Measurements from ENCODE around the gene ARHGAP33.
A peak's percentile ranks its signal among the peaks of the same experiment; 100 is the strongest.

The ARHGAP33 gene

GRCh38 chr19:35780717-35781116 lies 5.4 kb downstream of the ARHGAP33 start:
- no peaks in the 10 kb centered on the region for H3K36me3 ChIP-seq (ENCODE audit: control insufficient read depth, insufficient read depth, low read length)
- H3K4me3 ChIP-seq (ENCODE audit: insufficient read depth, low read depth, low read length), result no peak overlapping the region
- 94 to 96% methylated on average over 20 of the region's 20 CpGs for WGBS, 2 experiments
- peaks cover 7% of the 10 kb centered on the region for H3K27me3 ChIP-seq (ENCODE audit: control insufficient read depth, insufficient read depth, low read length, poor library complexity, severe bottlenecking)
- no peaks in the 10 kb centered on the region for H3K9me3 ChIP-seq (ENCODE audit: control insufficient read depth, low read length)
- H3K27ac ChIP-seq (ENCODE audit: insufficient read depth, low read depth, low read length, poor library complexity, severe bottlenecking), result no peak overlapping the region
- H3K4me1 ChIP-seq (ENCODE audit: control insufficient read depth, insufficient read depth, low read length), result peaks cover 21% of the 10 kb centered on the region

GRCh38 chr19:35781650-35782049 lies 6.3 kb downstream of the ARHGAP33 start:
- peaks cover 15% of the 10 kb centered on the region for H3K4me1 ChIP-seq (ENCODE audit: control insufficient read depth, insufficient read depth, low read length)
- WGBS, 2 experiments, result 31 to 37% methylated on average over 9 of the region's 9 CpGs
- H3K36me3 ChIP-seq (ENCODE audit: control insufficient read depth, insufficient read depth, low read length), result no peaks in the 10 kb centered on the region
- peaks cover 1% of the 10 kb centered on the region for H3K27me3 ChIP-seq (ENCODE audit: control insufficient read depth, insufficient read depth, low read length, poor library complexity, severe bottlenecking)
- H3K4me3 ChIP-seq (ENCODE audit: insufficient read depth, low read depth, low read length), result no peak overlapping the region
- no peak overlapping the region for H3K27ac ChIP-seq (ENCODE audit: insufficient read depth, low read depth, low read length, poor library complexity, severe bottlenecking)
- H3K9me3 ChIP-seq (ENCODE audit: control insufficient read depth, low read length), result no peaks in the 10 kb centered on the region

GRCh38 chr19:35782589-35782988 lies 7.2 kb downstream of the ARHGAP33 start:
- Histone ChIP-seq H3K4me1 (ENCODE audit: control insufficient read depth, insufficient read depth, low read length) (peaks cover 6% of the 10 kb centered on the region), H3K27ac (ENCODE audit: insufficient read depth, low read depth, low read length, poor library complexity, severe bottlenecking) (no peak overlapping the region), H3K4me3 (ENCODE audit: insufficient read depth, low read depth, low read length) (no peak overlapping the region), H3K27me3 (ENCODE audit: control insufficient read depth, insufficient read depth, low read length, poor library complexity, severe bottlenecking) (no peaks in the 10 kb centered on the region), H3K9me3 (ENCODE audit: control insufficient read depth, low read length) (no peaks in the 10 kb centered on the region), H3K36me3 (ENCODE audit: control insufficient read depth, insufficient read depth, low read length) (no peaks in the 10 kb centered on the region)
- WGBS, 2 experiments, result 92 to 94% methylated on average over 12 of the region's 12 CpGs

- Histone ChIP-seq H3K9me3 (ENCODE audit: control insufficient read depth, low read length) (no peaks in the 10 kb centered on the region), H3K36me3 (ENCODE audit: control insufficient read depth, insufficient read depth, low read length) (no peaks in the 10 kb centered on the region), H3K27ac (ENCODE audit: insufficient read depth, low read depth, low read length, poor library complexity, severe bottlenecking) (no peak overlapping the region), H3K4me1 (ENCODE audit: control insufficient read depth, insufficient read depth, low read length) (peaks cover 3% of the 10 kb centered on the region), H3K27me3 (ENCODE audit: control insufficient read depth, insufficient read depth, low read length, poor library complexity, severe bottlenecking) (no peaks in the 10 kb centered on the region), H3K4me3 (ENCODE audit: insufficient read depth, low read depth, low read length) (no peak overlapping the region)
- 66 to 70% methylated on average over 28 of the region's 28 CpGs for WGBS, 2 experiments
These were observed 8.4 kb downstream of the ARHGAP33 start for GRCh38 chr19:35783469-35784434.

GRCh38 chr19:35784503-35785338 lies 9.4 kb downstream of the ARHGAP33 start:
- Histone ChIP-seq H3K36me3 (ENCODE audit: control insufficient read depth, insufficient read depth, low read length) (no peaks in the 10 kb centered on the region), H3K4me3 (ENCODE audit: insufficient read depth, low read depth, low read length) (peak overlapping the region; percentile 29), H3K27ac (ENCODE audit: insufficient read depth, low read depth, low read length, poor library complexity, severe bottlenecking) (no peak overlapping the region), H3K27me3 (ENCODE audit: control insufficient read depth, insufficient read depth, low read length, poor library complexity, severe bottlenecking) (no peaks in the 10 kb centered on the region), H3K9me3 (ENCODE audit: control insufficient read depth, low read length) (no peaks in the 10 kb centered on the region), H3K4me1 (ENCODE audit: control insufficient read depth, insufficient read depth, low read length) (peaks cover 3% of the 10 kb centered on the region)
- 17 to 26% methylated on average over 45 of the region's 45 CpGs for WGBS, 2 experiments

- Histone ChIP-seq H3K4me1 (ENCODE audit: control insufficient read depth, insufficient read depth, low read length) (peaks cover 3% of the 10 kb centered on the region), H3K9me3 (ENCODE audit: control insufficient read depth, low read length) (no peaks in the 10 kb centered on the region), H3K36me3 (ENCODE audit: control insufficient read depth, insufficient read depth, low read length) (no peaks in the 10 kb centered on the region), H3K27me3 (ENCODE audit: control insufficient read depth, insufficient read depth, low read length, poor library complexity, severe bottlenecking) (no peaks in the 10 kb centered on the region), H3K4me3 (ENCODE audit: insufficient read depth, low read depth, low read length) (peak overlapping the region; percentile 29), H3K27ac (ENCODE audit: insufficient read depth, low read depth, low read length, poor library complexity, severe bottlenecking) (no peak overlapping the region)
- 81 to 86% methylated on average over 10 of the region's 10 CpGs for WGBS, 2 experiments
These were observed 9.9 kb downstream of the ARHGAP33 start for GRCh38 chr19:35785339-35785627.

- Histone ChIP-seq H3K27ac (ENCODE audit: insufficient read depth, low read depth, low read length, poor library complexity, severe bottlenecking) (no peak overlapping the region), H3K4me1 (ENCODE audit: control insufficient read depth, insufficient read depth, low read length) (peaks cover 3% of the 10 kb centered on the region), H3K27me3 (ENCODE audit: control insufficient read depth, insufficient read depth, low read length, poor library complexity, severe bottlenecking) (no peaks in the 10 kb centered on the region), H3K9me3 (ENCODE audit: control insufficient read depth, low read length) (no peaks in the 10 kb centered on the region), H3K36me3 (ENCODE audit: control insufficient read depth, insufficient read depth, low read length) (no peaks in the 10 kb centered on the region), H3K4me3 (ENCODE audit: insufficient read depth, low read depth, low read length) (no peak overlapping the region)
- 92 to 93% methylated on average over 31 of the region's 31 CpGs for whole genome bisulfite sequencing, 2 experiments
These were observed 11.2 kb downstream of the ARHGAP33 start for GRCh38 chr19:35786299-35787160.

GRCh38 chr19:35787227-35787799 lies 11.9 kb downstream of the ARHGAP33 start:
- Histone ChIP-seq H3K27me3 (ENCODE audit: control insufficient read depth, insufficient read depth, low read length, poor library complexity, severe bottlenecking) (no peaks in the 10 kb centered on the region), H3K9me3 (ENCODE audit: control insufficient read depth, low read length) (no peaks in the 10 kb centered on the region), H3K36me3 (ENCODE audit: control insufficient read depth, insufficient read depth, low read length) (no peaks in the 10 kb centered on the region), H3K27ac (ENCODE audit: insufficient read depth, low read depth, low read length, poor library complexity, severe bottlenecking) (no peak overlapping the region), H3K4me1 (ENCODE audit: control insufficient read depth, insufficient read depth, low read length) (peaks cover 3% of the 10 kb centered on the region), H3K4me3 (ENCODE audit: insufficient read depth, low read depth, low read length) (no peak overlapping the region)
- 91 to 93% methylated on average over 15 of the region's 15 CpGs for WGBS, 2 experiments

- Histone ChIP-seq H3K4me1 (ENCODE audit: control insufficient read depth, insufficient read depth, low read length) (peaks cover 3% of the 10 kb centered on the region), H3K27me3 (ENCODE audit: control insufficient read depth, insufficient read depth, low read length, poor library complexity, severe bottlenecking) (no peaks in the 10 kb centered on the region), H3K36me3 (ENCODE audit: control insufficient read depth, insufficient read depth, low read length) (no peaks in the 10 kb centered on the region), H3K27ac (ENCODE audit: insufficient read depth, low read depth, low read length, poor library complexity, severe bottlenecking) (no peak overlapping the region), H3K4me3 (ENCODE audit: insufficient read depth, low read depth, low read length) (no peak overlapping the region), H3K9me3 (ENCODE audit: control insufficient read depth, low read length) (no peaks in the 10 kb centered on the region)
- 84 to 85% methylated on average over 12 of the region's 12 CpGs for WGBS, 2 experiments
These were observed 13.0 kb downstream of the ARHGAP33 start for GRCh38 chr19:35788205-35788960.

Measured in ectodermal cell (in vitro differentiated cells).